ENCODE data around the gene CDCA4.
"Not testable (repeated sequence)": the region's sequence is repeated elsewhere in the genome, so short reads cannot be mapped to it uniquely, and the experiment has no call there.

Gene CDCA4

GRCh38 chr14:105064001-105064400 is 43.1 kb upstream of the CDCA4 start:
- H3K4me1 ChIP-seq (ENCODE audit: insufficient read depth, low read length) = 0 out of 2 replicates have a peak, but pooled peaks cover 2% of the 10 kb centered on the region
- no peak overlapping the region for H3K27ac ChIP-seq (ENCODE audit: low read depth, low read length)
- no peak overlapping the region for H3K9ac ChIP-seq (ENCODE audit: low read depth, low read length)
- H3K9me3 ChIP-seq (ENCODE audit: insufficient read depth, low read depth, low read length) = no peaks in the 10 kb centered on the region
- no peaks in the 10 kb centered on the region for H3K36me3 ChIP-seq (ENCODE audit: insufficient read depth, low read length)
- no peak overlapping the region for H3K4me3 ChIP-seq (ENCODE audit: low read length)
- H3K27me3 ChIP-seq (ENCODE audit: insufficient read depth, low read length) = no peaks in the 10 kb centered on the region
- WGBS = 97% methylated on average over 10 of the region's 10 CpGs

- not testable (repeated sequence) for H3K4me1 ChIP-seq (ENCODE audit: insufficient read depth, low read length); H3K4me3 ChIP-seq (ENCODE audit: low read length); H3K27ac ChIP-seq (ENCODE audit: low read depth, low read length); H3K27me3 ChIP-seq (ENCODE audit: insufficient read depth, low read length); H3K36me3 ChIP-seq (ENCODE audit: insufficient read depth, low read length); H3K9me3 ChIP-seq (ENCODE audit: insufficient read depth, low read depth, low read length); H3K9ac ChIP-seq (ENCODE audit: low read depth, low read length)
- WGBS = 92% methylated on average over 10 of the region's 10 CpGs
These were observed 42.6 kb upstream of the CDCA4 start for GRCh38 chr14:105063506-105063905.

GRCh38 chr14:105063056-105063455 is 42.2 kb upstream of the CDCA4 start:
- Histone ChIP-seq H3K27me3 (ENCODE audit: insufficient read depth, low read length) (no peaks in the 10 kb centered on the region), H3K9ac (ENCODE audit: low read depth, low read length) (no peak overlapping the region), H3K4me3 (ENCODE audit: low read length) (no peak overlapping the region), H3K27ac (ENCODE audit: low read depth, low read length) (no peak overlapping the region), H3K4me1 (ENCODE audit: insufficient read depth, low read length) (0 out of 2 replicates have a peak, but pooled peaks cover 5% of the 10 kb centered on the region), H3K36me3 (ENCODE audit: insufficient read depth, low read length) (no peaks in the 10 kb centered on the region), H3K9me3 (ENCODE audit: insufficient read depth, low read depth, low read length) (no peaks in the 10 kb centered on the region)
- WGBS = 92% methylated on average over 10 of the region's 10 CpGs

- no peaks in the 10 kb centered on the region for H3K9me3 ChIP-seq (ENCODE audit: insufficient read depth, low read depth, low read length)
- H3K4me1 ChIP-seq (ENCODE audit: insufficient read depth, low read length) = 0 out of 2 replicates have a peak, but pooled peaks cover 5% of the 10 kb centered on the region
- H3K27me3 ChIP-seq (ENCODE audit: insufficient read depth, low read length) = peaks cover under 1% of the 10 kb centered on the region; the same call in 1 of the 2 replicates
- H3K36me3 ChIP-seq (ENCODE audit: insufficient read depth, low read length) = no peaks in the 10 kb centered on the region
- no peak overlapping the region for H3K4me3 ChIP-seq (ENCODE audit: low read length)
- WGBS = 94% methylated on average over 7 of the region's 7 CpGs
- no peak overlapping the region for H3K27ac ChIP-seq (ENCODE audit: low read depth, low read length)
- no peak overlapping the region for H3K9ac ChIP-seq (ENCODE audit: low read depth, low read length)
These were observed 41.2 kb upstream of the CDCA4 start for GRCh38 chr14:105062048-105062433.

- no peaks in the 10 kb centered on the region for H3K36me3 ChIP-seq (ENCODE audit: insufficient read depth, low read length)
- peaks cover 6% of the 10 kb centered on the region for H3K27me3 ChIP-seq (ENCODE audit: insufficient read depth, low read length)
- no peak overlapping the region for H3K9ac ChIP-seq (ENCODE audit: low read depth, low read length)
- 0 out of 2 replicates have a peak, but pooled peaks cover 5% of the 10 kb centered on the region for H3K4me1 ChIP-seq (ENCODE audit: insufficient read depth, low read length)
- no peak overlapping the region for H3K4me3 ChIP-seq (ENCODE audit: low read length)
- H3K9me3 ChIP-seq (ENCODE audit: insufficient read depth, low read depth, low read length) = no peaks in the 10 kb centered on the region
- 89% methylated on average over 13 of the region's 13 CpGs for WGBS
- H3K27ac ChIP-seq (ENCODE audit: low read depth, low read length) = no peak overlapping the region
These were observed 40.7 kb upstream of the CDCA4 start for GRCh38 chr14:105061428-105062047.

GRCh38 chr14:105060751-105061427 is 40.0 kb upstream of the CDCA4 start:
- Histone ChIP-seq H3K27me3 (ENCODE audit: insufficient read depth, low read length) (peaks cover 12% of the 10 kb centered on the region), H3K27ac (ENCODE audit: low read depth, low read length) (no peak overlapping the region), H3K4me1 (ENCODE audit: insufficient read depth, low read length) (peaks cover 11% of the 10 kb centered on the region; the same call in 1 of the 2 replicates), H3K9me3 (ENCODE audit: insufficient read depth, low read depth, low read length) (no peaks in the 10 kb centered on the region), H3K9ac (ENCODE audit: low read depth, low read length) (no peak overlapping the region), H3K4me3 (ENCODE audit: low read length) (no peak overlapping the region), H3K36me3 (ENCODE audit: insufficient read depth, low read length) (no peaks in the 10 kb centered on the region)
- WGBS = 92% methylated on average over 30 of the region's 30 CpGs

- Histone ChIP-seq H3K36me3 (ENCODE audit: insufficient read depth, low read length) (no peaks in the 10 kb centered on the region), H3K9ac (ENCODE audit: low read depth, low read length) (no peak overlapping the region), H3K27me3 (ENCODE audit: insufficient read depth, low read length) (peaks cover 21% of the 10 kb centered on the region), H3K4me1 (ENCODE audit: insufficient read depth, low read length) (peaks cover 11% of the 10 kb centered on the region; the same call in 1 of the 2 replicates), H3K4me3 (ENCODE audit: low read length) (no peak overlapping the region), H3K9me3 (ENCODE audit: insufficient read depth, low read depth, low read length) (no peaks in the 10 kb centered on the region), H3K27ac (ENCODE audit: low read depth, low read length) (no peak overlapping the region)
- WGBS = 92% methylated on average over 16 of the region's 16 CpGs
These were observed 39.2 kb upstream of the CDCA4 start for GRCh38 chr14:105059925-105060565.

- no peak overlapping the region for H3K4me3 ChIP-seq (ENCODE audit: low read length)
- H3K27ac ChIP-seq (ENCODE audit: low read depth, low read length) = no peak overlapping the region
- H3K9ac ChIP-seq (ENCODE audit: low read depth, low read length) = no peak overlapping the region
- H3K9me3 ChIP-seq (ENCODE audit: insufficient read depth, low read depth, low read length) = no peaks in the 10 kb centered on the region
- H3K4me1 ChIP-seq (ENCODE audit: insufficient read depth, low read length) = peaks cover 11% of the 10 kb centered on the region; the same call in 1 of the 2 replicates
- H3K36me3 ChIP-seq (ENCODE audit: insufficient read depth, low read length) = no peaks in the 10 kb centered on the region
- H3K27me3 ChIP-seq (ENCODE audit: insufficient read depth, low read length) = peaks cover 21% of the 10 kb centered on the region
- WGBS = 81% methylated on average over 22 of the region's 22 CpGs
These were observed 38.4 kb upstream of the CDCA4 start for GRCh38 chr14:105059035-105059924.

- Histone ChIP-seq H3K4me3 (ENCODE audit: low read length) (no peak overlapping the region), H3K27ac (ENCODE audit: low read depth, low read length) (no peak overlapping the region), H3K9me3 (ENCODE audit: insufficient read depth, low read depth, low read length) (no peaks in the 10 kb centered on the region), H3K27me3 (ENCODE audit: insufficient read depth, low read length) (peaks cover 21% of the 10 kb centered on the region), H3K9ac (ENCODE audit: low read depth, low read length) (no peak overlapping the region), H3K36me3 (ENCODE audit: insufficient read depth, low read length) (no peaks in the 10 kb centered on the region), H3K4me1 (ENCODE audit: insufficient read depth, low read length) (peaks cover 11% of the 10 kb centered on the region; the same call in 1 of the 2 replicates)
- 92% methylated on average over 14 of the region's 14 CpGs for WGBS
These were observed 37.7 kb upstream of the CDCA4 start for GRCh38 chr14:105058521-105059034.

- 46% methylated on average over 22 of the region's 22 CpGs for WGBS
- peaks cover 11% of the 10 kb centered on the region; the same call in 1 of the 2 replicates for H3K4me1 ChIP-seq (ENCODE audit: insufficient read depth, low read length)
- H3K4me3 ChIP-seq (ENCODE audit: low read length) = no peak overlapping the region
- no peak overlapping the region for H3K9ac ChIP-seq (ENCODE audit: low read depth, low read length)
- no peaks in the 10 kb centered on the region for H3K9me3 ChIP-seq (ENCODE audit: insufficient read depth, low read depth, low read length)
- no peaks in the 10 kb centered on the region for H3K36me3 ChIP-seq (ENCODE audit: insufficient read depth, low read length)
- H3K27ac ChIP-seq (ENCODE audit: low read depth, low read length) = no peak overlapping the region
- H3K27me3 ChIP-seq (ENCODE audit: insufficient read depth, low read length) = peaks cover 21% of the 10 kb centered on the region
These were observed 35.5 kb upstream of the CDCA4 start for GRCh38 chr14:105056303-105056831.

Data from HUES64 (cell line).